HepG2 (cell line): Measurements from ENCODE around the gene RASSF4. TPM values are rescaled to one million over a fixed set of nuclear protein-coding genes. Genes with fewer than 3 reads are reported as not detected.

Source experiments
- HMGXB3 ChIP-seq: sonication (generic); formaldehyde crosslinking; IDR thresholded peaks from 2 replicates; pipeline ENCODE4 v1.4.0; 2020; ENCODE audit warnings: missing genetic modification reagents, borderline replicate concordance
- POLR2A ChIP-seq, 2 experiments: IDR thresholded peaks; 2 replicates each; pipeline ENCODE4 v1.6.1; 2011; ENCODE audit warnings: low read depth in 2 of 2, low read length in 2 of 2, mild to moderate bottlenecking in 1 of 2, moderate library complexity in 1 of 2; ENCODE audit not compliant: insufficient read depth in 1 of 2
- PPARG ChIP-seq: conservative IDR thresholded peaks from 2 replicates; pipeline ENCODE4 v1.6.1; 2016; ENCODE audit warnings: missing biosample characterization, missing genetic modification reagents
- REST ChIP-seq, 2 experiments: IDR thresholded peaks; 2 replicates each; pipeline ENCODE4 v1.6.1; 2011 to 2012; ENCODE audit warnings: low read length in 2 of 2, borderline replicate concordance in 1 of 2, low read depth in 1 of 2, mild to moderate bottlenecking in 1 of 2, moderate library complexity in 1 of 2
- SMAD3 ChIP-seq: sonication (generic); formaldehyde crosslinking; IDR thresholded peaks from 2 replicates; pipeline ENCODE4 v1.4.0; 2020; ENCODE audit warnings: missing genetic modification reagents
- SMARCC2 ChIP-seq: fragments of 450-650 bp; IDR thresholded peaks from 2 replicates; pipeline ENCODE4 v1.6.1; 2017; ENCODE audit warnings: antibody characterized with exemption, mild to moderate bottlenecking
- SP2 ChIP-seq: sonication (generic); formaldehyde crosslinking; IDR thresholded peaks from 2 replicates; pipeline ENCODE4 v1.5.1; 2020; ENCODE audit warnings: mild to moderate bottlenecking, missing genetic modification reagents
- ZMYM3 ChIP-seq: sonication (generic); formaldehyde crosslinking; IDR thresholded peaks from 2 replicates; pipeline ENCODE4 v1.5.1; 2020; ENCODE audit warnings: mild to moderate bottlenecking, missing genetic modification reagents
- ZNF550 ChIP-seq: sonication (generic); formaldehyde crosslinking; IDR thresholded peaks from 2 replicates; pipeline ENCODE4 v1.4.0; 2020; ENCODE audit warnings: mild to moderate bottlenecking, missing genetic modification reagents, borderline replicate concordance
- ZNF598 ChIP-seq: sonication (generic); formaldehyde crosslinking; IDR thresholded peaks from 2 replicates; pipeline ENCODE4 v1.5.1; 2020; ENCODE audit warnings: mild to moderate bottlenecking, missing genetic modification reagents, borderline replicate concordance
- polyA plus RNA-seq, 8 experiments: library from polyadenylated mRNA; depleted of rRNA in 3 of 8; stranded (reverse) in 7 of 8; unstranded in 1 of 8; fragments of >200 nt; fragmentation: Illumina TruSeq in 4 of 8; extraction: Trizol in 4 of 8; gene quantifications; 2 replicates each; pipeline versions ENCODE4 v1.2.1 to v1.2.3, GENCODE V29; 2011 to 2016; ENCODE audit warnings: low read depth in 4 of 8, missing spikeins in 1 of 8, mixed read lengths in 1 of 8; ENCODE audit not compliant: insufficient read depth in 1 of 8
- total RNA-seq, 5 experiments: library from RNA; depleted of rRNA; stranded (reverse); fragments of >200 nt; fragmentation: Illumina TruSeq; extraction: Trizol; gene quantifications; 2 replicates each; pipeline ENCODE4 v1.2.3, GENCODE V29; 2016; ENCODE audit warnings: low read depth in 1 of 5
- TF ChIP-seq, protein P1 (sequence below): sonication (generic); formaldehyde crosslinking; IDR thresholded peaks from 2 replicates; pipeline ENCODE4 v1.8.0; 2022; ENCODE audit warnings: mild to moderate bottlenecking, missing genetic modification reagents, borderline replicate concordance
- TF ChIP-seq, protein P2 (sequence below): sonication (generic); formaldehyde crosslinking; conservative IDR thresholded peaks from 2 replicates; pipeline ENCODE4 v1.4.0; 2020; ENCODE audit warnings: mild to moderate bottlenecking, missing genetic modification reagents, moderate library complexity

The RASSF4 gene
- total and polyA plus RNA-seq, 2 of the 13 experiments (the other 11 are each of a cell fraction or from before 2014, with no cell fraction given), result 34.0 to 51.7 TPM

DNA sequence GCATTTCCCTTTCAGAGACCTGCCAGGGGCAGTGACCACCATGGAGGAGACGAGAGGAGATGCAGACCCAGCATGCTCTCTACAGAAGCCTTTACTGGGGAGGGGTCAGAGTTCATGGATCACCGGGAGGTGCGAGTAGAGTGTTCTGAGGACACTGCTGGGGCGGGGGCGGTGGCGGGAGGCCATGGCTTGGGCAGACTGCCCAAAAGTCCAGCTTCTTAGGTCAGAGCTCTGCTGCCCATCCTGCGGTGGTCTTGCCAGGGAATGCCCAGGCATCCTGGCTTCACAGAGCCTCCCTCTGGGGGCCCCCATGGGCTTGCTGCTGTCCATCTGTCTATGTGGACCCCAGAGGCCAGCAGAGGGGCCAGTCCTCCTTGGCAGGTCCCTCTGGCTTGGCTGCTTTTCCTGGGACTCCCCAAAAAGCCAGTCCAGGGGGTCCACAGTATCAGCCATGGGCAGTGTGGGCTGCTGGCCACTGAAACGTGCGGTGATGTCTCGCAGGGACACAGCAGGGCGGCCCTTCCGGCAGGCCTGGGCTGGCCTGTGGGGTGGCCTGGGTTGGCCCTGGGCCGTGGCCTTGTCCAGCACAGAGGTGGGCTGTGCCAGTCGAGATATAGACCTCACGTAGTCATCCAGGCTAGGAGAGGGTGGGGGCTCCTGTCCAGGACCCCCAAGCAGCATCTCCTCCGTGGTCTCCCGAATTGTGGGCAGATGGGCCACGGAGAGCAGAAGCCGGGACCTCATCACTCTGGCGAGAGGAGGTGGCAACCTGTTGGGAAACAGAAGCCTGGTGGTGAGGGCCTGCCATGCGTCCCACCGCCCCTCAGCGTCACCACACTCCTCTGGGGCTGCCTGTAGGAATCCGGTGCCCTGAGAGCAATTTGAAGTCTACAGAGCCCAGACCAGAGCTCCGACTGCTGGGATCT lies 17.9 kb downstream of the RASSF4 start (continued):
- TF ChIP-seq HMGXB3 (CRISPR knock-in tag), result no peak
- TF ChIP-seq ZMYM3, result no peak
- TF ChIP-seq POLR2A (IDR thresholded peaks at IDR 0.05; ENCODE audit: insufficient read depth in 1 of 2, low read depth in 2 of 2, low read length in 2 of 2), result no peak
- TF ChIP-seq SMAD3 (CRISPR knock-in tag), result no peak
- no peak for TF ChIP-seq SMARCC2
- no peak for TF ChIP-seq ZNF598 (CRISPR knock-in tag)
- no peak; the same call in 1 of the 2 replicates for TF ChIP-seq SP2 (CRISPR knock-in tag)
- TF ChIP-seq, protein P1, sequence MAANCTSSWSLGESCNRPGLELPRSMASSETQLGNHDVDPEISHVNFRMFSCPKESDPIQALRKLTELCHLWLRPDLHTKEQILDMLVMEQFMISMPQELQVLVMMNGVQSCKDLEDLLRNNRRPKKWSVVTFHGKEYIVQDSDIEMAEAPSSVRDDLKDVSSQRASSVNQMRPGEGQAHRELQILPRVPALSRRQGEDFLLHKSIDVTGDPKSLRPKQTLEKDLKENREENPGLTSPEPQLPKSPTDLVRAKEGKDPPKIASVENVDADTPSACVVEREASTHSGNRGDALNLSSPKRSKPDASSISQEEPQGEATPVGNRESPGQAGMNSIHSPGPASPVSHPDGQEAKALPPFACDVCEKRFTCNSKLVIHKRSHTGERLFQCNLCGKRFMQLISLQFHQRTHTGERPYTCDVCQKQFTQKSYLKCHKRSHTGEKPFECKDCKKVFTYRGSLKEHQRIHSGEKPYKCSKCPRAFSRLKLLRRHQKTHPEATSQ (CRISPR knock-in tag), result no peak
- TF ChIP-seq REST (IDR thresholded peaks at IDR 0.05; ENCODE audit: borderline replicate concordance in 1 of 2, low read depth in 1 of 2, low read length in 2 of 2), result no peak
- TF ChIP-seq PPARG (CRISPR knock-in tag), result no peak
- no peak for TF ChIP-seq ZNF550 (CRISPR knock-in tag)
- TF ChIP-seq, protein P2, sequence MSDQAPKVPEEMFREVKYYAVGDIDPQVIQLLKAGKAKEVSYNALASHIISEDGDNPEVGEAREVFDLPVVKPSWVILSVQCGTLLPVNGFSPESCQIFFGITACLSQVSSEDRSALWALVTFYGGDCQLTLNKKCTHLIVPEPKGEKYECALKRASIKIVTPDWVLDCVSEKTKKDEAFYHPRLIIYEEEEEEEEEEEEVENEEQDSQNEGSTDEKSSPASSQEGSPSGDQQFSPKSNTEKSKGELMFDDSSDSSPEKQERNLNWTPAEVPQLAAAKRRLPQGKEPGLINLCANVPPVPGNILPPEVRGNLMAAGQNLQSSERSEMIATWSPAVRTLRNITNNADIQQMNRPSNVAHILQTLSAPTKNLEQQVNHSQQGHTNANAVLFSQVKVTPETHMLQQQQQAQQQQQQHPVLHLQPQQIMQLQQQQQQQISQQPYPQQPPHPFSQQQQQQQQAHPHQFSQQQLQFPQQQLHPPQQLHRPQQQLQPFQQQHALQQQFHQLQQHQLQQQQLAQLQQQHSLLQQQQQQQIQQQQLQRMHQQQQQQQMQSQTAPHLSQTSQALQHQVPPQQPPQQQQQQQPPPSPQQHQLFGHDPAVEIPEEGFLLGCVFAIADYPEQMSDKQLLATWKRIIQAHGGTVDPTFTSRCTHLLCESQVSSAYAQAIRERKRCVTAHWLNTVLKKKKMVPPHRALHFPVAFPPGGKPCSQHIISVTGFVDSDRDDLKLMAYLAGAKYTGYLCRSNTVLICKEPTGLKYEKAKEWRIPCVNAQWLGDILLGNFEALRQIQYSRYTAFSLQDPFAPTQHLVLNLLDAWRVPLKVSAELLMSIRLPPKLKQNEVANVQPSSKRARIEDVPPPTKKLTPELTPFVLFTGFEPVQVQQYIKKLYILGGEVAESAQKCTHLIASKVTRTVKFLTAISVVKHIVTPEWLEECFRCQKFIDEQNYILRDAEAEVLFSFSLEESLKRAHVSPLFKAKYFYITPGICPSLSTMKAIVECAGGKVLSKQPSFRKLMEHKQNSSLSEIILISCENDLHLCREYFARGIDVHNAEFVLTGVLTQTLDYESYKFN, result no peak
